Heart left ventricle (tissue), 13 donors: ENCODE measurements around the gene FAAH.

Experiments
- CTCF ChIP-seq, 12 donors: fragments of 200-600 bp; sonication (generic) in 4 of 12; IDR thresholded peaks; one replicate each; pipeline versions ENCODE4 v1.5.0 to v1.8.0; 2018 to 2022; ENCODE audit warnings: antibody characterized with exemption in 12 of 12, mild to moderate bottlenecking in 5 of 12
- POLR2A ChIP-seq, 2 donors: fragments of 450-650 bp; IDR thresholded peaks; one replicate each; pipeline ENCODE4 v1.6.1; 2017; ENCODE audit warnings: antibody characterized with exemption in 2 of 2, mild to moderate bottlenecking in 2 of 2, moderate library complexity in 2 of 2
- donor health status: ischemic (EF 13 %, LVEDD 7.1; RV severe dilation, severe dysfunction).
- donor health status: DM: no; HTN: yes; CAD: no.
- donor health status: DM: no; HTN: no; CAD: no.
- donor health status: ischemic (EF 25% LVEDD 6.9; RV normal size, moderate dysfunction).
- donor health status: ischemic (EF 25% LVEDD 5.7; RV mildly dilated, moderate dysfunction).
- donor health status: ischemic (EF 35%, LVEDD 5.7; RV mildly dilated, moderate dysfunction).
- donor health status: nonischemic (EF 11% LVEDD 7.7; RV severe dilation, severe dysfunction).
- donor health status: DM: yes; HTN: yes; CAD: no.
- donor health status: PGD.
- donor health status: ischemic (EF 29% LVEDD 5.4; RV normal size, mild dysfunction).
- donor health status: nonischemic (EF 23%, LVEDD 6.1; RV moderate dilation, normal function).

GRCh38 chr1:46445773-46446256, 51.7 kb downstream of the FAAH start:
- TF ChIP-seq POLR2A (IDR thresholded peaks at IDR 0.05) (no peak), CTCF (IDR thresholded peaks at IDR 0.05) (no peak)
